ENCODE data around the gene FAM120B. TPM values are rescaled to one million over a fixed set of nuclear protein-coding genes. Genes with fewer than 3 reads are reported as not detected.

Gene FAM120B
- total and polyA plus RNA-seq, 3 donors from 2014 or later: 33.8 to 62.2 (median 40.6) TPM

- WGBS, 2 donors: 91 to 92% methylated on average over 29 to 32 of the region's 32 CpGs
- TF ChIP-seq POLR2A (IDR thresholded peaks at IDR 0.05) (no peak), CTCF (IDR thresholded peaks at IDR 0.05) (no peak)
- H3K4me1 ChIP-seq: no peaks in the 10 kb centered on the region
- no peaks in the 10 kb centered on the region for H3K9me3 ChIP-seq
- intact Hi-C loops (cut with DNase I; ENCODE audit: low total_unique reads): no loop called here
- H3K4me3 ChIP-seq: no peak overlapping the region
- DNase-seq: peak; percentile 9
- no peaks in the 10 kb centered on the region for H3K27me3 ChIP-seq
- no peak overlapping the region for H3K27ac ChIP-seq
- H3K36me3 ChIP-seq (ENCODE audit: low read depth, missing control alignments): no peaks in the 10 kb centered on the region
Measured at GRCh38 chr6:170449835-170450753, 143.5 kb downstream of the FAM120B start.

- TF ChIP-seq CTCF (IDR thresholded peaks at IDR 0.05): no peak
- no peak for TF ChIP-seq POLR2A (IDR thresholded peaks at IDR 0.05)
- Histone ChIP-seq H3K27me3 (no peaks in the 10 kb centered on the region), H3K36me3 (ENCODE audit: low read depth, missing control alignments) (no peaks in the 10 kb centered on the region), H3K4me1 (no peaks in the 10 kb centered on the region), H3K9me3 (no peaks in the 10 kb centered on the region), H3K4me3 (no peak overlapping the region), H3K27ac (no peak overlapping the region)
- DNase-seq: peak; percentile 12
- 87 to 89% methylated on average over 14 to 20 of the region's 20 CpGs for WGBS, 2 donors
- intact Hi-C loops (cut with DNase I; ENCODE audit: low total_unique reads): no loop called here
Measured at GRCh38 chr6:170450916-170451761, 144.6 kb downstream of the FAM120B start.

GRCh38 chr6:170451762-170452651, 145.4 kb downstream of the FAM120B start:
- Histone ChIP-seq H3K27me3 (no peaks in the 10 kb centered on the region), H3K36me3 (ENCODE audit: low read depth, missing control alignments) (no peaks in the 10 kb centered on the region), H3K4me3 (no peak overlapping the region), H3K9me3 (no peaks in the 10 kb centered on the region), H3K4me1 (peaks cover under 1% of the 10 kb centered on the region), H3K27ac (no peak overlapping the region)
- 80 to 86% methylated on average over 2 to 20 of the region's 20 CpGs for WGBS, 2 donors
- TF ChIP-seq CTCF (IDR thresholded peaks at IDR 0.05): no peak
- no peak for TF ChIP-seq POLR2A (IDR thresholded peaks at IDR 0.05)
- intact Hi-C loops (cut with DNase I; ENCODE audit: low total_unique reads): no loop called here
- peak; percentile 10 for DNase-seq

GRCh38 chr6:170452767-170453545, 146.4 kb downstream of the FAM120B start:
- DNase-seq: peak; percentile 10
- peaks cover 5% of the 10 kb centered on the region for H3K4me1 ChIP-seq
- no peak overlapping the region for H3K4me3 ChIP-seq
- no peaks in the 10 kb centered on the region for H3K36me3 ChIP-seq (ENCODE audit: low read depth, missing control alignments)
- intact Hi-C loops (cut with DNase I; ENCODE audit: low total_unique reads): no loop called here
- H3K9me3 ChIP-seq: no peaks in the 10 kb centered on the region
- H3K27ac ChIP-seq: no peak overlapping the region
- no peaks in the 10 kb centered on the region for H3K27me3 ChIP-seq
- no peak for TF ChIP-seq CTCF (IDR thresholded peaks at IDR 0.05)
- 67 to 75% methylated on average over 7 to 8 of the region's 8 CpGs for WGBS, 2 donors
